ENCODE measurements around the gene SPTB.
A peak's percentile ranks its signal among the peaks of the same experiment; 100 is the strongest.

GRCh38 chr14:64696355-64696857 lies 183.3 kb downstream of the SPTB start:
- no peak for TF ChIP-seq POLR2A (IDR thresholded peaks at IDR 0.05)
- TF ChIP-seq, protein P1, sequence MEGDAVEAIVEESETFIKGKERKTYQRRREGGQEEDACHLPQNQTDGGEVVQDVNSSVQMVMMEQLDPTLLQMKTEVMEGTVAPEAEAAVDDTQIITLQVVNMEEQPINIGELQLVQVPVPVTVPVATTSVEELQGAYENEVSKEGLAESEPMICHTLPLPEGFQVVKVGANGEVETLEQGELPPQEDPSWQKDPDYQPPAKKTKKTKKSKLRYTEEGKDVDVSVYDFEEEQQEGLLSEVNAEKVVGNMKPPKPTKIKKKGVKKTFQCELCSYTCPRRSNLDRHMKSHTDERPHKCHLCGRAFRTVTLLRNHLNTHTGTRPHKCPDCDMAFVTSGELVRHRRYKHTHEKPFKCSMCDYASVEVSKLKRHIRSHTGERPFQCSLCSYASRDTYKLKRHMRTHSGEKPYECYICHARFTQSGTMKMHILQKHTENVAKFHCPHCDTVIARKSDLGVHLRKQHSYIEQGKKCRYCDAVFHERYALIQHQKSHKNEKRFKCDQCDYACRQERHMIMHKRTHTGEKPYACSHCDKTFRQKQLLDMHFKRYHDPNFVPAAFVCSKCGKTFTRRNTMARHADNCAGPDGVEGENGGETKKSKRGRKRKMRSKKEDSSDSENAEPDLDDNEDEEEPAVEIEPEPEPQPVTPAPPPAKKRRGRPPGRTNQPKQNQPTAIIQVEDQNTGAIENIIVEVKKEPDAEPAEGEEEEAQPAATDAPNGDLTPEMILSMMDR (IDR thresholded peaks at IDR 0.05), result no peak
- no peak for TF ChIP-seq EP300 (IDR thresholded peaks at IDR 0.05)
- peak in 1 of 3 donors; percentile 48 for TF ChIP-seq POLR2AphosphoS5 (IDR thresholded peaks at IDR 0.05)
